ENCODE results near the gene ATL3.

GRCh38 chr11:63612181-63612580 lies 59.0 kb downstream of the ATL3 start:
- TF ChIP-seq CTCF (IDR thresholded peaks at IDR 0.05) (no peak), EZH2 (IDR thresholded peaks at IDR 0.05; ENCODE audit: borderline replicate concordance, insufficient read depth, low read depth, low read length, poor library complexity, severe bottlenecking) (no peak)
